Heart right ventricle (tissue), 16 donors: ENCODE measurements around the gene TANGO6. TPM values are rescaled to one million over a fixed set of nuclear protein-coding genes. Genes with fewer than 3 reads are reported as not detected.

Experiments
- ATAC-seq, 8 donors: fragments of 200-7000 bp; cut with Tn5 transposase; one replicate each; pipeline ENCODE4 v1.9.1; 2020; ENCODE audit warnings: mild to moderate bottlenecking in 8 of 8, moderate library complexity in 8 of 8, moderate number of reproducible peaks in 1 of 8
- DNase-seq, 2 donors: peaks; one replicate each; pipeline ENCODE4 v3.0.0-alpha.2; 2020
- H3K27ac ChIP-seq, 10 donors: fragments of 200-600 bp; sonication (generic) in 2 of 10; one replicate each; pipeline versions ENCODE4 v1.5.0 to v1.8.0; 2020 to 2022; ENCODE audit warnings: mild to moderate bottlenecking in 3 of 10
- H3K27me3 ChIP-seq, 7 donors: fragments of 200-600 bp; one replicate each; pipeline ENCODE4 v1.8.0; 2021 to 2022; ENCODE audit warnings: mild to moderate bottlenecking in 2 of 7
- H3K36me3 ChIP-seq, 9 donors: fragments of 200-600 bp; sonication (generic) in 1 of 9; one replicate each; pipeline versions ENCODE4 v1.5.0 to v1.8.0; 2020 to 2022; ENCODE audit warnings: mild to moderate bottlenecking in 2 of 9
- H3K4me1 ChIP-seq, 9 donors: fragments of 200-600 bp; sonication (generic) in 1 of 9; one replicate each; pipeline versions ENCODE4 v1.5.0 to v1.8.0; 2020 to 2022; ENCODE audit warnings: mild to moderate bottlenecking in 4 of 9
- H3K4me3 ChIP-seq, 10 donors: fragments of 200-600 bp; sonication (generic) in 2 of 10; one replicate each; pipeline versions ENCODE4 v1.5.0 to v1.8.0; 2020 to 2022; ENCODE audit warnings: mild to moderate bottlenecking in 7 of 10, moderate library complexity in 2 of 10
- H3K9me3 ChIP-seq, 11 donors: fragments of 200-600 bp in 10 of 11; sonication (generic) in 2 of 11; one replicate each; pipeline versions ENCODE4 v1.5.0 to v1.8.0; 2013 to 2022; ENCODE audit warnings: mild to moderate bottlenecking in 2 of 11, control low read depth in 1 of 11, moderate library complexity in 1 of 11
- WGBS, 2 donors: extraction: QIAGEN DNeasy Blood & Tissue Kit; methylation state at CpG; one replicate each; pipeline ENCODE4 v1.1.7; 2013; ENCODE audit warnings: inconsistent platforms in 1 of 2; 5-methylcytosine and 5-hydroxymethylcytosine counted together
- intact Hi-C, 10 donors: fragments of 100-400 bp; cut with DNase I; formaldehyde crosslinking; loops; one replicate each; pipeline versions ENCODE4 v1.11.1 to v1.14.2; 2022
- polyA plus RNA-seq, 2 donors: library from polyadenylated mRNA; stranded (reverse); fragments of 200-250 nt; gene quantifications; one replicate each; pipeline ENCODE4 v1.2.3, GENCODE V29; 2013
- total RNA-seq, 10 donors: library from RNA; stranded (reverse); fragmentation: NEBNext Ultra II Directional in 3 of 10; extraction: Animal tissue kit (Norgen Biotek cat#: 25700) in 3 of 10; gene quantifications; one replicate each; pipeline versions ENCODE4 v1.2.1 to v1.2.4, GENCODE V29; 2021 to 2023
- TF ChIP-seq, protein P1 (sequence below), 9 donors: fragments of 200-600 bp; sonication (generic) in 2 of 9; IDR thresholded peaks; one replicate each; pipeline versions ENCODE4 v1.5.0 to v1.8.0; 2021 to 2022; ENCODE audit warnings: antibody characterized with exemption in 9 of 9, mild to moderate bottlenecking in 5 of 9, moderate library complexity in 1 of 9
- donor health status: Arrhythmogenic right ventricular cardiomyopathy.
- donor health status: ischemic (EF 13 %, LVEDD 7.1; RV severe dilation, severe dysfunction).
- donor health status: healthy with polysubstance abuse.
- donor health status: DM: no; HTN: yes; CAD: no.
- donor health status: DM: no; HTN: no; CAD: no.
- donor health status: ischemic (EF 25% LVEDD 6.9; RV normal size, moderate dysfunction).
- donor health status: ischemic (EF 25% LVEDD 5.7; RV mildly dilated, moderate dysfunction).
- donor health status: healthy.
- donor health status: DM: yes; HTN: yes; CAD: no.
- donor health status: Ischemic cardiomyopathy.
- donor health status: ischemic (EF 35%, LVEDD 5.7; RV mildly dilated, moderate dysfunction).
- donor health status: nonischemic (EF 11% LVEDD 7.7; RV severe dilation, severe dysfunction).
- donor health status: DM: yes; HTN: yes; CAD: no.
- donor health status: PGD.
- donor health status: ischemic (EF 29% LVEDD 5.4; RV normal size, mild dysfunction).
- donor health status: nonischemic (EF 23%, LVEDD 6.1; RV moderate dilation, normal function).

TANGO6 gene
- total and polyA plus RNA-seq, 12 donors, result 1.8 to 12.9 (median 8.0) TPM

- TF ChIP-seq, protein P1, sequence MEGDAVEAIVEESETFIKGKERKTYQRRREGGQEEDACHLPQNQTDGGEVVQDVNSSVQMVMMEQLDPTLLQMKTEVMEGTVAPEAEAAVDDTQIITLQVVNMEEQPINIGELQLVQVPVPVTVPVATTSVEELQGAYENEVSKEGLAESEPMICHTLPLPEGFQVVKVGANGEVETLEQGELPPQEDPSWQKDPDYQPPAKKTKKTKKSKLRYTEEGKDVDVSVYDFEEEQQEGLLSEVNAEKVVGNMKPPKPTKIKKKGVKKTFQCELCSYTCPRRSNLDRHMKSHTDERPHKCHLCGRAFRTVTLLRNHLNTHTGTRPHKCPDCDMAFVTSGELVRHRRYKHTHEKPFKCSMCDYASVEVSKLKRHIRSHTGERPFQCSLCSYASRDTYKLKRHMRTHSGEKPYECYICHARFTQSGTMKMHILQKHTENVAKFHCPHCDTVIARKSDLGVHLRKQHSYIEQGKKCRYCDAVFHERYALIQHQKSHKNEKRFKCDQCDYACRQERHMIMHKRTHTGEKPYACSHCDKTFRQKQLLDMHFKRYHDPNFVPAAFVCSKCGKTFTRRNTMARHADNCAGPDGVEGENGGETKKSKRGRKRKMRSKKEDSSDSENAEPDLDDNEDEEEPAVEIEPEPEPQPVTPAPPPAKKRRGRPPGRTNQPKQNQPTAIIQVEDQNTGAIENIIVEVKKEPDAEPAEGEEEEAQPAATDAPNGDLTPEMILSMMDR (IDR thresholded peaks at IDR 0.05), result no peak
- ATAC-seq (no peak), DNase-seq (no peak)
- no peaks in the 10 kb centered on the region for H3K27me3 ChIP-seq
- peaks cover 0 to 4% (median 0%) of the 10 kb centered on the region in 9 donors for H3K4me1 ChIP-seq
- H3K36me3 ChIP-seq, result peaks cover 0 to 16% (median 0%) of the 10 kb centered on the region in 9 donors
- intact Hi-C loops, result no loop called here
- H3K9me3 ChIP-seq, result no peaks in the 10 kb centered on the region
- no peak overlapping the region for H3K27ac ChIP-seq
- no peak overlapping the region for H3K4me3 ChIP-seq
Observed at GRCh38 chr16:69035375-69035774, 192.0 kb downstream of the TANGO6 start.

DNA sequence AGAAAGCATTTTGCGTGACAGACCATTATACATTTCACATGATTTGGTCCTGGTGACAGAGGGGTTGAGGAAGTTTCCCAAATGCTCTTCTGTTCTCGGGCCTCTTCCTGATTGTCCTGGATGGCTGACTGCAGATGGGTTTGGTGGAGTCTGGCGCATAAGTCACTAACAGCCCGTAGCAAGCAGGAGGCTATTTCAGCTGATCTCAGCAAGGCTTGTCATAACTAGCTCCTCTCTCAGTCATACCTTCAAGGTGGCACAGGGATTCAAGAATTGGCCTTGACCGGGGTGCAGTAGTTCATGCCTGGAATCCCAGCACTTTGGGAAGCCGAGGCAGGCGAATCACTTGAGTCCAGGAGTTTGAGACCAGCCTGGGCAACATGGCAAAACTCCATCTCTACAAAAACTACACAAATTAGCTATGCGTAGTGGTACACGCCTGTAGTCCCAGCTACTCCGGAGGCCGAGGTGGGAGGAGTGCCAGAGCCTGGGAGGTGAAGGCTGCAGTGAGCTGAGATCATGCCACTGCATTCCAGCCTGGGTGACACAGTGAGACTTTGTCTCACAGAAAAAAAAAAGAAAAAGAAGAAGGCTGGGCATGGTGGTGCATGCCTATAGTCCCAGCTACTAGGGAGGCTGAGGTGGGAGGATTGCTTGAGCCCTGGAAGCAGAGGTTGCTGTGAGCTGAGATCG, 193.2 kb downstream of the TANGO6 start:
- ATAC-seq (no peak), DNase-seq (no peak)
- TF ChIP-seq, protein P1 (IDR thresholded peaks at IDR 0.05), result no peak
- peaks cover 0 to 4% (median 0%) of the 10 kb centered on the region in 9 donors for H3K4me1 ChIP-seq
- intact Hi-C loops, result no loop called here
- H3K4me3 ChIP-seq, result no peak overlapping the region
- H3K27ac ChIP-seq, result no peak overlapping the region
- peaks cover 0 to 4% (median under 1%) of the 10 kb centered on the region in 11 donors for H3K9me3 ChIP-seq
- peaks cover 0 to 27% (median 10%) of the 10 kb centered on the region in 9 donors for H3K36me3 ChIP-seq
- H3K27me3 ChIP-seq, result no peaks in the 10 kb centered on the region
- 96 to 98% methylated on average over 12 of the region's 12 CpGs for WGBS, 2 donors

GRCh38 chr16:69037373-69038160, 194.2 kb downstream of the TANGO6 start:
- DNase-seq (no peak), ATAC-seq (no peak)
- H3K4me1 ChIP-seq, result peaks cover 0 to 4% (median 0%) of the 10 kb centered on the region in 9 donors
- intact Hi-C loops, result no loop called here
- H3K4me3 ChIP-seq, result no peak overlapping the region
- WGBS, 2 donors, result 92 to 94% methylated on average over 6 of the region's 6 CpGs
- TF ChIP-seq, protein P1 (IDR thresholded peaks at IDR 0.05), result no peak
- no peaks in the 10 kb centered on the region for H3K27me3 ChIP-seq
- H3K27ac ChIP-seq, result no peak overlapping the region
- H3K9me3 ChIP-seq, result peaks cover 0 to 9% (median 3%) of the 10 kb centered on the region in 11 donors
- peaks cover 0 to 35% (median 16%) of the 10 kb centered on the region in 9 donors for H3K36me3 ChIP-seq

GRCh38 chr16:69039333-69039941, 196.1 kb downstream of the TANGO6 start:
- TF ChIP-seq, protein P1 (IDR thresholded peaks at IDR 0.05), result no peak
- 75 to 84% methylated on average over 4 of the region's 4 CpGs for WGBS, 2 donors
- Histone ChIP-seq H3K4me3 (no peak overlapping the region), H3K4me1 (peaks cover 0 to 3% (median 0%) of the 10 kb centered on the region in 9 donors), H3K27ac (no peak overlapping the region), H3K9me3 (peaks cover 0 to 9% (median 3%) of the 10 kb centered on the region in 11 donors), H3K36me3 (peaks cover 0 to 34% (median 16%) of the 10 kb centered on the region in 9 donors), H3K27me3 (no peaks in the 10 kb centered on the region)
- ATAC-seq (peak in 2 of 8 donors; percentile 44 to 52), DNase-seq (no peak)
- intact Hi-C loops, result no loop called here
